GM12892 (cell line): Measurements from ENCODE around the gene ANKRD11.
A peak's percentile ranks its signal among the peaks of the same experiment; 100 is the strongest.

Source experiments
- DNase-seq: peaks from one replicate; pipeline ENCODE4 v3.0.0; 2011; ENCODE audit not compliant: insufficient read length
- FAIRE-seq: peaks from 2 replicates; lab custom pipeline; 2011; peaks lifted over from hg19 to GRCh38; lab: Jason Lieb, UNC
- POLR2A ChIP-seq: IDR thresholded peaks from 2 replicates; pipeline ENCODE4 v1.6.1; 2011; ENCODE audit warnings: low read depth, low read length, control low read depth
- POLR2AphosphoS5 ChIP-seq: IDR thresholded peaks from 2 replicates; pipeline ENCODE4 v1.6.1; 2011; ENCODE audit warnings: low read depth, low read length, control low read depth
- TAF1 ChIP-seq: IDR thresholded peaks from 2 replicates; pipeline ENCODE4 v1.6.1; 2011; ENCODE audit warnings: low read depth, mild to moderate bottlenecking, control low read depth, low read length, borderline replicate concordance

Gene ANKRD11

GRCh38 chr16:89371386-89371785, 119.0 kb downstream of the ANKRD11 start:
- FAIRE-seq (no peak), DNase-seq (no peak)
- TF ChIP-seq POLR2AphosphoS5 (no peak), TAF1 (no peak), POLR2A (no peak)

GRCh38 chr16:89370601-89371000, 119.8 kb downstream of the ANKRD11 start:
- FAIRE-seq (no peak), DNase-seq (no peak)
- TF ChIP-seq TAF1 (no peak), POLR2A (no peak)

GRCh38 chr16:89370081-89370511, 120.3 kb downstream of the ANKRD11 start:
- TF ChIP-seq TAF1 (no peak), POLR2A (no peak), POLR2AphosphoS5 (no peak)
- no peak for FAIRE-seq
- DNase-seq, result no peak

- no peak for TF ChIP-seq POLR2A
- TF ChIP-seq TAF1, result no peak
- no peak for DNase-seq
- FAIRE-seq, result no peak
Observed at GRCh38 chr16:89369266-89369895, 121.0 kb downstream of the ANKRD11 start.

- no peak for TF ChIP-seq POLR2A
- TF ChIP-seq POLR2AphosphoS5, result no peak
- TF ChIP-seq TAF1, result no peak
- no peak for DNase-seq
- no peak for FAIRE-seq
Observed at GRCh38 chr16:89368604-89369249, 121.6 kb downstream of the ANKRD11 start.

GRCh38 chr16:89367538-89367915, 122.8 kb downstream of the ANKRD11 start:
- TF ChIP-seq TAF1 (no peak), POLR2A (no peak), POLR2AphosphoS5 (no peak)
- FAIRE-seq (no peak), DNase-seq (no peak)

GRCh38 chr16:89366561-89367537, 123.5 kb downstream of the ANKRD11 start:
- FAIRE-seq, result no peak
- DNase-seq, result no peak
- TF ChIP-seq TAF1 (no peak), POLR2A (no peak), POLR2AphosphoS5 (no peak)

GRCh38 chr16:89365996-89366395, 124.4 kb downstream of the ANKRD11 start:
- TF ChIP-seq POLR2A (no peak), TAF1 (no peak), POLR2AphosphoS5 (no peak)
- no peak for DNase-seq
- no peak for FAIRE-seq

GRCh38 chr16:89365044-89365467, 125.3 kb downstream of the ANKRD11 start:
- no peak for TF ChIP-seq POLR2AphosphoS5
- no peak for TF ChIP-seq TAF1
- no peak for TF ChIP-seq POLR2A
- DNase-seq, result no peak

GRCh38 chr16:89364606-89365005, 125.8 kb downstream of the ANKRD11 start:
- TF ChIP-seq TAF1 (no peak), POLR2A (no peak), POLR2AphosphoS5 (no peak)
- FAIRE-seq (no peak), DNase-seq (no peak)

More at GRCh38 chr16:89365044-89365467, 125.3 kb downstream of the ANKRD11 start:
- FAIRE-seq, result peak; percentile 58
